GM12873 (cell line): ENCODE results near the gene RYR3.

Source experiments
- TF ChIP-seq, protein P1 (sequence below): IDR thresholded peaks from 2 replicates; pipeline ENCODE4 v1.5.1; 2012; ENCODE audit warnings: low read depth, mild to moderate bottlenecking, moderate library complexity, low read length, control low read depth; ENCODE audit not compliant: insufficient read depth; ENCODE audit errors: missing control alignments

Gene RYR3

DNA sequence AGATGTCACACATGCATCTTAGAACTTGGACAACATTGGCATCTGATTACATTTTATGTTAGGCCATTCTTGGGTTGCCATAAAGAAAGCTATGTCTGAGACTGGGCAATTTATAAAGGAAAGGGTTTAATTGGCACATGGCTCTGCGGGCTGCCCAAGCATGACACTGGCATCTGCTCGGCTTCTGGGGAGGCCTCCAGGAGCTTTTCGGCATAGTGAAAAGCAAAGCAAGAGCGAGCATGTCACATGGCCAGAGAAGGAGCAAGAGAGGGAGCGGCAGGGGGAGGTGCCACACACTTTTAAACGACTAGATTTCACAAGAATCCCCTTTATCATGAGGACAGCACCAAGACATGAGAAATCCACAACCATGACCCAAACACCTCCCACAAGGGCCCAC lies 11.3 kb downstream of the RYR3 start:
- TF ChIP-seq, protein P1, sequence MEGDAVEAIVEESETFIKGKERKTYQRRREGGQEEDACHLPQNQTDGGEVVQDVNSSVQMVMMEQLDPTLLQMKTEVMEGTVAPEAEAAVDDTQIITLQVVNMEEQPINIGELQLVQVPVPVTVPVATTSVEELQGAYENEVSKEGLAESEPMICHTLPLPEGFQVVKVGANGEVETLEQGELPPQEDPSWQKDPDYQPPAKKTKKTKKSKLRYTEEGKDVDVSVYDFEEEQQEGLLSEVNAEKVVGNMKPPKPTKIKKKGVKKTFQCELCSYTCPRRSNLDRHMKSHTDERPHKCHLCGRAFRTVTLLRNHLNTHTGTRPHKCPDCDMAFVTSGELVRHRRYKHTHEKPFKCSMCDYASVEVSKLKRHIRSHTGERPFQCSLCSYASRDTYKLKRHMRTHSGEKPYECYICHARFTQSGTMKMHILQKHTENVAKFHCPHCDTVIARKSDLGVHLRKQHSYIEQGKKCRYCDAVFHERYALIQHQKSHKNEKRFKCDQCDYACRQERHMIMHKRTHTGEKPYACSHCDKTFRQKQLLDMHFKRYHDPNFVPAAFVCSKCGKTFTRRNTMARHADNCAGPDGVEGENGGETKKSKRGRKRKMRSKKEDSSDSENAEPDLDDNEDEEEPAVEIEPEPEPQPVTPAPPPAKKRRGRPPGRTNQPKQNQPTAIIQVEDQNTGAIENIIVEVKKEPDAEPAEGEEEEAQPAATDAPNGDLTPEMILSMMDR: no peak

DNA sequence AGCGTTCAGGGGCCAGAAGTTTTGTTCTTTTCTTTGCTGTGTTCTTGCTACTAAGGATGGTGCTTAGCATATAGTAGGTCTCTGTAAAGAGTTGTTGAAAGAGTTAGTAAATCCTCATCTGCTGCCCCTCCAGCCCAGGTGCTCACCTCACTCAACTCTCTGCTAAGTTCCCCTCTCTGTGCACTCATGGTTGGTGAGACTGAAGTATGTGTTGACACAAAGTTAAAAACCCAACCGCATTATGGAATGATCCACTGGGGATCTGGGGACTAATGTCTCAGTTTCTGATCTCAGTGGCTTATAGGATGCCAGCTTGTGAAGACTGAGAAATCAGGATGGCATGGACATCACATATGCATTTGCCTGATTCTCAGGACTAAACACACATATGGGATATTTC lies 13.8 kb downstream of the RYR3 start:
- TF ChIP-seq, protein P1: no peak

DNA sequence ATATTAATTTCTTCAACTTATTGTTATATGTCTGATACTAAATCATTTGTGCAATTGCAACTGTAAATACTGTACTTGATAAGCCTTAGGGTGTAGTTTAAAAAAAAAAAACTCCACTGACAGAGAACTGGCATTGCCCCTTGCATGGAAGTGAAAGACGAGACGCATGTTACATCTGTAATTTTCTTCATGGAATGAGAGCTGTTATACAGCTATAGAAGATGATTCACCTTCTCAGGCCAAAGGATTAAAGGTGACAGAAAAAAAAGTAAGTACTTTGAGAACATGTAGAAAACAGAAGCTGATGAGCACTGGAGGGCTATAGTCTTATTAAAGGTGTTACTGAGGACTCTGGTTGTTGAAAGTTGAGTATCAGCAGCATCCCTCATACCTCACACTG lies 16.1 kb downstream of the RYR3 start:
- TF ChIP-seq, protein P1: no peak

DNA sequence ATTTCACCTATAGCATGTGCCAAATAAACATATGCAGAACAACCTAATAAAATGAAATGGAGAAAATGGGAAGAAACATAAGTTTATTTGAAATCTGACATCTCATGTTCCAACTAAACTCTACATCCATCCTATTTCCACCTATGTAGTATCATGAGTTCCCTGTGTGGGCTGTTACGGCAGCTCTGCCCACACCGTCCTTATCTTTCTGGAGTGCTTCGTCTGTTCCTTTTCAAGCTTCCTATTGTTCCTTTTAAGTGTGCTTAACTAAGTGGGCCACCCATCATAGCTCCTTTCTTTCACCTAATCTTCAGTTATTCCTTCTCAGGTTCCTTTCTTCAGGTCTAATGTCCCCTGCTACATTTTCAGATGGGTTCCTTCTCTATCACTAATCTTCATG lies 17.3 kb downstream of the RYR3 start:
- TF ChIP-seq, protein P1: no peak

DNA sequence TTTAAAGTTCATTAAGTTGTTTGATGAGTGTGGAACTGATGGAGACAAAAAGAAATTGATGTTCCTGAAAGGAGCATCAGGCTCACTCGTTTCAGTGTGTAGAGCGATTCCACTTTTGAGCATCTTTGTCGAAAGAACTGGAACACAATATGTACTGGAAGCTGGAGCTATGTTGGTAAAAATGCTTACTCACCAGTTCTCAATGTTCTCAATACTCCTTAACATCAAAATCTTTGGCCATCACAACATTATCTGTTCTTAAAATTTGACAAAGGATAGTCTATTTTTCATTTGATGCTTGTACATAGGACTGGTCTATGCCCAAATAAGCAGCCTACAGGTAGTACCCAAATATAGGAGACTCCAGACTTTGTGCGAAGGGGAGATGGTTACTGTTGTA lies 18.7 kb downstream of the RYR3 start:
- TF ChIP-seq, protein P1: no peak

DNA sequence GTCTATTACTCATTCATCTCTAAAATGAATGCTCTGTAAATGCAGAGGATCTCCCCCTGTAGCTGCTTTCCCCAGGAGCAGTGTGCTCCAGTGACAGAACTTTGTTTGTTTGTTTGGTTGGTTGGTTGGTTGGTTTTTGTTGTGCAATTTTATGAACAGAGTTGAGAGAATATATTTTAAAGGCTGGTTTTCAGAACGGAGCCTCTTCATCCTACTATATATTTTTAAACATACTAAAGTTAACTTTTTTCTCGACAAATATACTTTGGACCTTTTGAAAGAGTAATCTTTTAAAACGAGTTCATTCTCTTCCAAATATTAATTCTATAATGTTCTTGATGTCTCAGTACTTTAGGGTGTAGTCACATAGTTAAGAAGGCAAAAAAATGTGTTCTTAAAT lies 20.2 kb downstream of the RYR3 start:
- TF ChIP-seq, protein P1: no peak

DNA sequence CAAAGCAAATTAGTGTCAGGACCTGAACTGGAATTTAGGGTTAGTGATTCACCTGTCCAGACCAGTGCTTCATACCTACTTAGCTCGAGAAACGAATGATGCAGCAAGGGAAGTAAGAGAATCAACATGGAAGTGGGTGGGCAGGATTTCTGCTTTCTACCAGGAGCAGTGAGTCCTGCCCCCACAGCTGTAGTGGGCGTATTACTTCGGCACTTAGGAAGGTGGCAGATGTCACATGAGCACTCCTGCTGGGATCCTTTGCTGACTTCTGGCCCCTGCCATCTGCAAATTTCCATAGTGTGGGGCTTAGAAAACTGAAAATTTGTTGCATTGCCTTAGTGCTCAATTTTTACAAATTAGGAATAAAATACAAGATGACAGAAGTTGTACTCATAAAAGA lies 31.2 kb downstream of the RYR3 start:
- TF ChIP-seq, protein P1: no peak
